Thymus (tissue), 11 donors: ENCODE data around the gene POPDC2. TPM values are rescaled to one million over a fixed set of nuclear protein-coding genes. Genes with fewer than 3 reads are reported as not detected.
"Not testable (repeated sequence)": the region's sequence is repeated elsewhere in the genome, so short reads cannot be mapped to it uniquely, and the experiment has no call there.

Experiments
- DNase-seq, 9 donors: peaks; one replicate each; pipeline ENCODE4 v3.0.0-alpha.2; 2013; ENCODE audit warnings: low spot score in 9 of 9, low read depth in 6 of 9, missing footprints in 1 of 9
- H3K27ac ChIP-seq, 2 donors: one replicate each; pipeline ENCODE4 v1.5.1; 2013; ENCODE audit warnings: control low read depth in 1 of 2, low read depth in 1 of 2, low read length in 1 of 2, mild to moderate bottlenecking in 1 of 2, moderate library complexity in 1 of 2
- H3K27me3 ChIP-seq, 2 donors: one replicate each; pipeline ENCODE4 v1.5.1; 2013; ENCODE audit warnings: low read length in 1 of 2; ENCODE audit not compliant: control insufficient read depth in 2 of 2, insufficient read depth in 1 of 2
- H3K36me3 ChIP-seq, 2 donors: one replicate each; pipeline ENCODE4 v1.5.1; 2013; ENCODE audit warnings: low read length in 1 of 2, mild to moderate bottlenecking in 1 of 2, moderate library complexity in 1 of 2; ENCODE audit not compliant: control insufficient read depth in 2 of 2, insufficient read depth in 2 of 2
- H3K4me1 ChIP-seq, 2 donors: one replicate each; pipeline ENCODE4 v1.5.1; 2013; ENCODE audit warnings: low read length in 2 of 2; ENCODE audit not compliant: control insufficient read depth in 2 of 2, insufficient read depth in 2 of 2
- H3K4me3 ChIP-seq, 2 donors: one replicate each; pipeline ENCODE4 v1.5.1; 2013; ENCODE audit warnings: low read length in 2 of 2, control low read depth in 1 of 2, mild to moderate bottlenecking in 1 of 2
- H3K9me3 ChIP-seq, 2 donors: one replicate each; pipeline ENCODE4 v1.5.1; 2013; ENCODE audit warnings: low read length in 1 of 2, mild to moderate bottlenecking in 1 of 2; ENCODE audit not compliant: control insufficient read depth in 2 of 2, insufficient read depth in 1 of 2
- WGBS: extraction: QIAGEN DNeasy Blood & Tissue Kit; methylation state at CpG from one replicate; pipeline ENCODE4 v1.1.7; 2013; 5-methylcytosine and 5-hydroxymethylcytosine counted together
- polyA plus RNA-seq: library from polyadenylated mRNA; stranded (reverse); fragments of 200-250 nt; gene quantifications from one replicate; pipeline ENCODE4 v1.2.3, GENCODE V29; 2013
- total RNA-seq: library from RNA; stranded (reverse); fragments of 120-200 nt; gene quantifications from one replicate; pipeline ENCODE4 v1.2.4, GENCODE V29; 2013
- donor health status: healthy.

Gene POPDC2
- total and polyA plus RNA-seq, 2 donors, result 3.0 to 8.4 TPM

DNA sequence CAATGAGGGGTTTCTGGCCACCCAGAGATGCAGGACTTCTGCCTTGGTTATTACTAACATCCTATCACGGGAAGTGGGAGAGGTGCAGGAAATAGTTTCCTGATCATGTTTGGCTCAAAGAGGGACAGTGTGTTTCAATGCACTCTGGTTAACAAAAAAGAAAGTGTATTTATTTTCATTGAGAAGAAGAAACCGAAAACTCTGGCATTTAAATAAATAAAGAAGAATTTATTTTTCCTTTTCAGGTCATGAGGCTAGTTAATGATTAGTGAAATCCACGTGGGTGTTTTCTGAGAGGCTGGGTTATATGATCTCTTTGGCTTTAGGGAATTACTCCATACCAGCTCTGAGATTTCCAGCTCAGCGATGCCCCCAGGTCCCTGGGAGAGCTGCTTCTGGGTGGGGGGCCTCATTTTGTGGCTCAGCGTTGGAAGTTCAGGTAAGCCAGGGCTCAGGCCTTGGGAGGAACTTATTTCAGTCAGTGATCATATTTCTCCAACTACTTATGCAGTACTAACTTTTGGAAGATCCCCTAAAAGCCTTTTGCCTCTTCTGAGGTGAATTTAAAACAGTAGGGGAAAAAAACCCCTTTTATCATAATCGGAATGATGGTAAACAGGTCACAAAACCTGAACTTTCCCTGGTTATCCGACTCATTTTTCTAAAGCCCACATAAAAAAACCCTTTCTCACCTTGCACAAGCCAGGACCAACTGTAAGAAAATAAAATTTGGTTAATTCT lies 62.7 kb downstream of the POPDC2 start, which contains the start of gene PLA1A:
PLA1A (plus strand) TSS at position 338 of the 741 bp plus-strand sequence; CDS start at position 367, 29 bp downstream.
- Histone ChIP-seq H3K9me3 (no peaks in the 10 kb centered on the region), H3K4me3 (no peak within 1 kb of the TSS), H3K4me1 (no peaks in the 10 kb centered on the region), H3K27me3 (no peaks in the 10 kb centered on the region), H3K36me3 (no peaks in the 10 kb centered on the region), H3K27ac (no peak within 1 kb of the TSS)
- whole genome bisulfite sequencing, result 94% methylated on average over 7 of the region's 7 CpGs
- DNase-seq, result no peak

DNA sequence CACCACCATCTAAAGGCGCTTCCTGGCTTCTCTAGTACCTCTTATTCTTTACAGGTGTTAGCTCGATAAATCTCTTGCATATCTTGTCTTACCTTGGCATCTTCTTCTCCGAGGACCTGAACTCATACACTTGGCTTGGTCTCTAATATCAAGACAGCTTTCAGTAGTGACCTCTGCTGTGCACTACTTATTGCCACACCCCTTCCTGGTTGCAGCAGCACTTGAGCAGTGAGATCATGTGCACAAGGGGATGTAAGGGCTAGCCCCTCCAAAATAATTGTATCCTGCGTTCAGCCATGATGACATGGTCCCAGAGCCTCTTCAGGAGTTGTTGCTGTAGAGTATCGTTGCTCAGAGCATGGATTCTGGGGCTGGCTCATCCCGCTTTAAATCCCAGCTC lies 64.0 kb downstream of the POPDC2 start:
- WGBS, result 97% methylated on average over 6 of the region's 6 CpGs
- H3K4me3 ChIP-seq, result no peak overlapping the region

DNA sequence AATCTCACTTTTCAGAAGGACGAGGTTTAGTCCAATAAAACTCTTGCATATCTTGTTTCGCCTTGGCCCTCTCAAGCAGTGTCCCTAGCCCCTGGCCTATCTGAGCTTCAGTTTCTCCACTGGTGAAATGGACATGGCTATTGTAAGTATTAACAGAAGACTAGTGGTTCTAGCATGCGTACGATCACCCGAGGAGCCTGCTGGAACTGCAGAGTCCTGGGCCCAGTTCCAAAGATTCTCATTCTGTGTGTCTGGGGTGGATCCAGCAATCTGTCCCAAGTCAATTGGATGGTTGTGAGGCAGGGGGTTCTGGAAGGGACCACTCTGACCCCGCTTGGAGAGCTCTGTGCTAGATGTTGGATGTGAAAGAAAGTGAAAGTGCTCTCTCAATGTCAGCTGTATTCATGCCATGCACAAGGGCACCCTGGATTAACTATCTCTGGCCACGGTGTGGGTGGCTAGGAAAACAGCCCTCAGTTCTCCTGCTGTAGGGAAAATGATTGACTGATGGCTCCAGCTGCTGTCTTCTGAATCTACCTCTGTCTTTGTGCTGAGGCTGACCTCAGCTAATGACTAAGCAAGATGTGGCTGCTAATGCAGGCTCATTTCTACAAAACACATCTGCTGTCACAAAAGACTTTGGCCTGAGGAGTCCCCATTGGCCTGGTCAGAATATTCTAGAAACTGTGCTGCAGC lies 64.6 kb downstream of the POPDC2 start:
- H3K4me1 ChIP-seq, result no peaks in the 10 kb centered on the region
- no peaks in the 10 kb centered on the region for H3K27me3 ChIP-seq
- H3K27ac ChIP-seq, result no peak overlapping the region
- no peak overlapping the region for H3K4me3 ChIP-seq
- no peaks in the 10 kb centered on the region for H3K9me3 ChIP-seq
- 86% methylated on average over 7 of the region's 7 CpGs for WGBS
- H3K36me3 ChIP-seq, result no peaks in the 10 kb centered on the region
- no peak for DNase-seq

More for the DNA sequence above, 64.0 kb downstream of the POPDC2 start:
- Histone ChIP-seq H3K27me3 (no peaks in the 10 kb centered on the region), H3K4me1 (no peaks in the 10 kb centered on the region), H3K9me3 (no peaks in the 10 kb centered on the region), H3K27ac (no peak overlapping the region), H3K36me3 (no peaks in the 10 kb centered on the region)
- no peak for DNase-seq

DNA sequence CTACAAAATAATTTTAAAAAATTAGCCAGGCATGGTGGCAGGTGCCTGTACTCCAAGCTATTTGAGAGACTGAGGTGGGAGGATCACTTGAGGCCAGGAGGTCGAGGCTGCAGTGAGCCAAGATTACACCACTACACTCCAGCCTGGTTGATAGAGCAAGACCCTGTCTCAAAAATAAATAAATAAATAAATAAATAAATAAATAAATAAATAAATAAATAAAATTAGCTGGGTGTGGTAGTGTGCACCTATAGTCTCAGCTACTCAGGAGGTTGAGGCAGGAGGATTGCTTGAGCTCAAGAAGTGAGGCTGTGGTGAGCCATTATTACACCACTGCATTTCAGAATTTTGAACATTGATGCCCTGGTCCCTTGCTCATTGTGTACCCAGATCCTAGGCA lies 65.5 kb downstream of the POPDC2 start:
- not testable (repeated sequence) for H3K9me3 ChIP-seq, H3K36me3 ChIP-seq, H3K4me1 ChIP-seq, DNase-seq, H3K27ac ChIP-seq, H3K27me3 ChIP-seq, H3K4me3 ChIP-seq
- 93% methylated on average over 1 of the region's 1 CpG for WGBS

DNA sequence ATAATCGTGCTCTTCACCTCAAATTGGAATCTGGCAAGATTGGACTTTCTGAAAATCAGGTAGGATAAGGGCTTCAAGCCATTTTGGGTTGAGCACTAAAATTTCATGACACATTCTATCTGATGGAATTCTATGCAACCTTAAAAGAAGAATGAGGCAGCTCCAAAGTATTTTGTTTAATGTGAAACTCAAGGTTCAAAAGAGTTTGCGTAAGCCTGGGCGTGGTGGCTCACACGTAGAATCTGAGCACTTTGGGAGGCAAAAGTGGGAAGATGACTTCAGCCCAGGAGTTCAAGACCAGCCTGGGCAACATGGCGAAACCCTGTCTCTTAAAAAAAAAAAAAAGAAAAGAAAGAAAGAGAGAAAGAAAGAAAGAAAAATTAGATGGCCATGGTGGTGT lies 66.3 kb downstream of the POPDC2 start:
- Histone ChIP-seq H3K27ac (no peak overlapping the region), H3K4me1 (no peaks in the 10 kb centered on the region), H3K36me3 (no peaks in the 10 kb centered on the region), H3K27me3 (no peaks in the 10 kb centered on the region), H3K4me3 (no peak overlapping the region), H3K9me3 (no peaks in the 10 kb centered on the region)
- no peak for DNase-seq
- WGBS, result 86% methylated on average over 5 of the region's 5 CpGs

DNA sequence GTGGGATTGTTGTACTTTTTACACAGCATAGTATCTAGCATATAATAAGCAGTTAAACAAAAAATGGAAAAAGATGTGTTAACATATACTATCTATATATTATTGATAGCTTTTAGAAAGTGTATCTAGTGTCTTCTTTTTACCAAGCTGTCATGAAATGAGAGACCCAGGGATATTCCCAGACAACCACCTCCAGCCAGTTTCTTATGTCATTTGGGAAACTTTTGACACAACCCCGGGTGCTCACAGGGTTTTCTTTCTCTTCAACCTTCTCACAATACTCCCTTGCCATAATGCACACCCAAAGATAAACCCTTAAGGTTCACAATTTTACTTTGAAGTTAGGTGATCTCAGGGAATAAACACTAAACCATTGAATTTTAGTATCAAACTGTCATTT lies 67.5 kb downstream of the POPDC2 start:
- H3K4me3 ChIP-seq, result no peak overlapping the region
- no peak for DNase-seq
- H3K4me1 ChIP-seq, result no peaks in the 10 kb centered on the region
- WGBS, result 89% methylated on average over 1 of the region's 1 CpG
- no peak overlapping the region for H3K27ac ChIP-seq
- no peaks in the 10 kb centered on the region for H3K27me3 ChIP-seq
- H3K36me3 ChIP-seq, result no peaks in the 10 kb centered on the region
- no peaks in the 10 kb centered on the region for H3K9me3 ChIP-seq

Other genes starting within 250 kb of the POPDC2 start
- 19.6 TPM for gene TMEM39A, start 197.0 kb downstream of the POPDC2 start, total RNA-seq
- gene TMEM39A, start 197.0 kb downstream of the POPDC2 start, polyA plus RNA-seq, result 10.8 TPM
- 18.3 TPM for gene POGLUT1, start 191.6 kb downstream of the POPDC2 start, total RNA-seq
- 23.6 TPM for gene POGLUT1, start 191.6 kb downstream of the POPDC2 start, polyA plus RNA-seq
- 70.6 TPM for gene TIMMDC1, start 162.0 kb downstream of the POPDC2 start, total RNA-seq
- gene TIMMDC1, start 162.0 kb downstream of the POPDC2 start, polyA plus RNA-seq, result 133 TPM
- 6.2 TPM for gene CD80, start 101.0 kb downstream of the POPDC2 start, total RNA-seq
- 3.3 TPM for gene CD80, start 101.0 kb downstream of the POPDC2 start, polyA plus RNA-seq
- gene ADPRH, start 81.1 kb downstream of the POPDC2 start, total RNA-seq, result 2.5 TPM
- 8.2 TPM for gene ADPRH, start 81.1 kb downstream of the POPDC2 start, polyA plus RNA-seq
- 1.1 TPM for gene PLA1A, start 62.7 kb downstream of the POPDC2 start, total RNA-seq
- gene PLA1A, start 62.7 kb downstream of the POPDC2 start, polyA plus RNA-seq, result 3.0 TPM
- 85.3 TPM for gene COX17, start 16.8 kb upstream of the POPDC2 start, total RNA-seq
- gene COX17, start 16.8 kb upstream of the POPDC2 start, polyA plus RNA-seq, result 171 TPM
- 1.1 TPM for gene CFAP91, start 42.4 kb upstream of the POPDC2 start, total RNA-seq
- gene CFAP91, start 42.4 kb upstream of the POPDC2 start, polyA plus RNA-seq, result 2.8 TPM
- gene NR1I2, start 121.5 kb upstream of the POPDC2 start, total RNA-seq, result 0.14 TPM
- 0.21 TPM for gene NR1I2, start 121.5 kb upstream of the POPDC2 start, polyA plus RNA-seq